ENCODE measurements around the gene CERS5. TPM values are rescaled to one million over a fixed set of nuclear protein-coding genes. Genes with fewer than 3 reads are reported as not detected.
A peak's percentile ranks its signal among the peaks of the same experiment; 100 is the strongest.

CERS5 gene
- polyA plus RNA-seq, 1 of the 3 experiments (the other 2 are of a cell fraction): 56.9 TPM

- no peak for TF ChIP-seq USF2 (IDR thresholded peaks at IDR 0.05; ENCODE audit: borderline replicate concordance, low read depth, low read length)
Measured at GRCh38 chr12:50132505-50133135, 34.5 kb downstream of the CERS5 start (continued).

- Histone ChIP-seq H3K79me2 (ENCODE audit: insufficient read depth) (peaks cover 26% of the 10 kb centered on the region), H3K9ac (no peak overlapping the region), H3K4me1 (ENCODE audit: control insufficient read depth in 1 of 2, insufficient read depth in 2 of 2, low read depth in 1 of 2, low read length in 1 of 2) (peaks cover 3 to 5% of the 10 kb centered on the region in 2 experiments; a peak in 2 of 4 replicates), H2AFZ (ENCODE audit: low read depth) (no peak overlapping the region), H3K27me3 (ENCODE audit: insufficient read depth) (no peaks in the 10 kb centered on the region), H3K9me3 (no peaks in the 10 kb centered on the region), H3K4me3 (ENCODE audit: low read depth in 2 of 2, low read length in 1 of 2) (no peak overlapping the region), H3F3A (replicated peaks; ENCODE audit: insufficient read depth) (peaks cover 23% of the 10 kb centered on the region), H3K27ac (ENCODE audit: low read depth in 2 of 2, low read length in 1 of 2) (peak overlapping the region; percentile 20 to 39; a peak in 2 of 4 replicates), H4K20me1 (ENCODE audit: insufficient read depth) (no peaks in the 10 kb centered on the region), H3K36me3 (replicated peaks in 1 of 2; ENCODE audit: control insufficient read depth in 1 of 2, insufficient read depth in 2 of 2, low read length in 1 of 2) (peaks cover 36 to 58% of the 10 kb centered on the region in 2 experiments), H3K4me2 (no peak overlapping the region), H3K9me2 (no peaks in the 10 kb centered on the region)
- CTCF ChIA-PET: interaction anchor here (0.6 to 10.9 kb wide), 11 partner anchors 10 to 185 kb away, joined by 3 to 84 read pairs (median 5); partner anchors contain the start of gene COX14
- no peak for DNase-seq
- WGBS (ENCODE audit: low lambda C conversion rate): 97% methylated on average over 4 of the region's 4 CpGs
- TF ChIP-seq NFIC (IDR thresholded peaks at IDR 0.05; ENCODE audit: borderline replicate concordance) (no peak), MXI1 (IDR thresholded peaks at IDR 0.05; ENCODE audit: low read depth, low read length) (no peak), YY1 (IDR thresholded peaks at IDR 0.05; ENCODE audit: low read depth) (no peak), RAD21 (IDR thresholded peaks at IDR 0.05; ENCODE audit: low read length) (no peak), FOXM1 (IDR thresholded peaks at IDR 0.05; ENCODE audit: low read depth) (no peak), RFX5 (IDR thresholded peaks at IDR 0.05; ENCODE audit: low read length) (no peak), RCOR1 (IDR thresholded peaks at IDR 0.05; ENCODE audit: low read length) (no peak), SIN3A (IDR thresholded peaks at IDR 0.05; ENCODE audit: borderline replicate concordance, low read depth, low read length) (no peak), EP300 (IDR thresholded peaks at IDR 0.05; ENCODE audit: borderline replicate concordance in 1 of 2, low read depth in 1 of 2, low read length in 1 of 2) (no peak), GABPA (IDR thresholded peaks at IDR 0.05; ENCODE audit: low read depth) (no peak), NRF1 (IDR thresholded peaks at IDR 0.05; ENCODE audit: low read depth, low read length) (no peak), ELF1 (IDR thresholded peaks at IDR 0.05) (no peak), USF1 (IDR thresholded peaks at IDR 0.05; ENCODE audit: borderline replicate concordance, low read depth) (no peak), POLR2AphosphoS5 (IDR thresholded peaks at IDR 0.05; ENCODE audit: low read depth, low read length) (no peak), FOSL2 (IDR thresholded peaks at IDR 0.05; ENCODE audit: borderline replicate concordance, low read depth) (no peak), CHD2 (IDR thresholded peaks at IDR 0.05; ENCODE audit: low read length, partially characterized antibody) (no peak), TCF12 (IDR thresholded peaks at IDR 0.05) (no peak)
- TF ChIP-seq, protein P1, sequence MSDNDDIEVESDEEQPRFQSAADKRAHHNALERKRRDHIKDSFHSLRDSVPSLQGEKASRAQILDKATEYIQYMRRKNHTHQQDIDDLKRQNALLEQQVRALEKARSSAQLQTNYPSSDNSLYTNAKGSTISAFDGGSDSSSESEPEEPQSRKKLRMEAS (IDR thresholded peaks at IDR 0.05; ENCODE audit: low read depth): no peak
- TF ChIP-seq, protein P2, sequence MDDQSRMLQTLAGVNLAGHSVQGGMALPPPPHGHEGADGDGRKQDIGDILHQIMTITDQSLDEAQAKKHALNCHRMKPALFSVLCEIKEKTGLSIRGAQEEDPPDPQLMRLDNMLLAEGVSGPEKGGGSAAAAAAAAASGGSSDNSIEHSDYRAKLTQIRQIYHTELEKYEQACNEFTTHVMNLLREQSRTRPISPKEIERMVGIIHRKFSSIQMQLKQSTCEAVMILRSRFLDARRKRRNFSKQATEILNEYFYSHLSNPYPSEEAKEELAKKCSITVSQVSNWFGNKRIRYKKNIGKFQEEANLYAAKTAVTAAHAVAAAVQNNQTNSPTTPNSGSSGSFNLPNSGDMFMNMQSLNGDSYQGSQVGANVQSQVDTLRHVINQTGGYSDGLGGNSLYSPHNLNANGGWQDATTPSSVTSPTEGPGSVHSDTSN (IDR thresholded peaks at IDR 0.05): no peak
- POLR2A ChIA-PET: interaction anchor here (0.7 to 1.6 kb wide), 3 partner anchors 16 to 57 kb away, joined by 3 to 5 read pairs (median 4); partner anchors contain the start of gene COX14
Measured at GRCh38 chr12:50129290-50129689, 37.9 kb downstream of the CERS5 start.
